ENCODE results near the gene CARNS1. TPM values are rescaled to one million over a fixed set of nuclear protein-coding genes. Genes with fewer than 3 reads are reported as not detected.
A peak's percentile ranks its signal among the peaks of the same experiment; 100 is the strongest.

CARNS1 gene
- polyA plus RNA-seq, 1 donor (not counting 4 experiments of a cell fraction or from before 2014, with no cell fraction given): not detected

DNA sequence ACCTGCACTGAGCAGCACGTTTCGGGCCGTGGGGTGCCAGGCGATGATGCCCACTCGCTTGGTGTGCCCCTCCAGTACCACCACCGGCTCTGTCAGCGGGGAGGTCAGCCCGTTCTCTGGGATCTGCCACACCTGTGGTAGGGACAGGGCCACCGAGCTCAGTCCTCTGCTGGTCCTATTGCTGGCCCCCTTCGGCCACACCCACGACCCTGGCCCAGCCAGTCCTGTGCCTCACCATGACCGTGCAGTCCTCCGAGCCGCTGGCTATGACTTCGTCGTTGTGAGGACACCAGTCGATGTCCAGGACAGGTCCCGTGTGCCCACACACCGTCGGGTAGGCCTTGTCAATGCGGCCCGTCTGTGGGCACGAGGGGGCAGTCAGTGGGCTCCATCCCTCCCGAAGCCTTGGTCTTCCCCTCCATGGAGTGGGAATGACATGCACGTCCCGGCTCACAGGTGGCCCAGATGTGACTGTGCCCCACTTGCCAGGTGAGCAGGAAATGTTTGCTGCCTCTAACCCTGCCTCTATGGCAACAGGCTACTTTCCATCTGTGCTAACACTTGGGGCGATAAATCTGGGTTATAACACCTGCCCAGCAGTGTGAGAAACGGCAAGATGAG, 26.4 kb downstream of the CARNS1 start:
- peaks cover 15% of the 10 kb centered on the region for H3K79me2 ChIP-seq (ENCODE audit: control insufficient read depth, insufficient read depth, low read length)
- no peaks in the 10 kb centered on the region for H3K9me3 ChIP-seq (ENCODE audit: control insufficient read depth, low read depth, low read length)
- H3K9ac ChIP-seq (ENCODE audit: control insufficient read depth, extremely low read depth, insufficient read depth, low read length): no peak overlapping the region
- peak overlapping the region; percentile 89 for H3K4me2 ChIP-seq (ENCODE audit: control insufficient read depth, extremely low read depth, insufficient read depth, low read depth, low read length)
- H2AFZ ChIP-seq (ENCODE audit: control insufficient read depth, low read length): no peak overlapping the region
- FAIRE-seq (no peak), DNase-seq (ENCODE audit: low read depth, low spot score) (no peak)
- no peak overlapping the region for H3K27ac ChIP-seq (ENCODE audit: control insufficient read depth, insufficient read depth, low read length)
- H3K9me1 ChIP-seq (ENCODE audit: control insufficient read depth, extremely low read depth, insufficient read depth, low read length): no peaks in the 10 kb centered on the region
- peaks cover 3% of the 10 kb centered on the region for H4K20me1 ChIP-seq (ENCODE audit: control insufficient read depth, extremely low read depth, insufficient read depth, low read length)
- no peak for TF ChIP-seq EZH2 (IDR thresholded peaks at IDR 0.05; ENCODE audit: low read length)
- no peak for TF ChIP-seq CTCF (optimal IDR thresholded peaks at IDR 0.05 in 1 of 3, IDR thresholded peaks at IDR 0.05 in 1 of 3, conservative IDR thresholded peaks at IDR 0.05 in 1 of 3; ENCODE audit: extremely low read depth in 1 of 3, insufficient read depth in 2 of 3, low read length in 3 of 3)
- no peak overlapping the region for H3K4me3 ChIP-seq (ENCODE audit: control insufficient read depth in 2 of 3, extremely low read depth in 1 of 3, insufficient read depth in 2 of 3, low read depth in 1 of 3, low read length in 3 of 3)
- dilution Hi-C loops (cut with MboI; ENCODE audit: extremely low pct_ligation_motif_present, low sequenced_read_pairs): no loop called here
- no peaks in the 10 kb centered on the region for H3K27me3 ChIP-seq (ENCODE audit: control insufficient read depth, extremely low read depth, insufficient read depth, low read length)
- H3K36me3 ChIP-seq (ENCODE audit: control insufficient read depth in 2 of 2, extremely low read depth in 1 of 2, insufficient read depth in 2 of 2, low read length in 2 of 2): peaks cover 0 to 12% of the 10 kb centered on the region in 2 experiments
- H3K4me1 ChIP-seq (ENCODE audit: control insufficient read depth, extremely low read depth, insufficient read depth, low read length): peaks cover 6% of the 10 kb centered on the region

GRCh38 chr11:67442504-67443404, 27.3 kb downstream of the CARNS1 start:
- Histone ChIP-seq H3K4me1 (ENCODE audit: control insufficient read depth, extremely low read depth, insufficient read depth, low read length) (peaks cover 6% of the 10 kb centered on the region), H2AFZ (ENCODE audit: control insufficient read depth, low read length) (no peak overlapping the region), H3K4me3 (ENCODE audit: control insufficient read depth in 2 of 3, extremely low read depth in 1 of 3, insufficient read depth in 2 of 3, low read depth in 1 of 3, low read length in 3 of 3) (peak overlapping the region; percentile 69 to 85 (median 73)), H3K27me3 (ENCODE audit: control insufficient read depth, extremely low read depth, insufficient read depth, low read length) (no peaks in the 10 kb centered on the region), H3K9ac (ENCODE audit: control insufficient read depth, extremely low read depth, insufficient read depth, low read length) (peak overlapping the region; percentile 83), H3K9me1 (ENCODE audit: control insufficient read depth, extremely low read depth, insufficient read depth, low read length) (no peaks in the 10 kb centered on the region), H3K9me3 (ENCODE audit: control insufficient read depth, low read depth, low read length) (no peaks in the 10 kb centered on the region), H3K79me2 (ENCODE audit: control insufficient read depth, insufficient read depth, low read length) (peaks cover 15% of the 10 kb centered on the region), H3K27ac (ENCODE audit: control insufficient read depth, insufficient read depth, low read length) (peak overlapping the region; percentile 50), H4K20me1 (ENCODE audit: control insufficient read depth, extremely low read depth, insufficient read depth, low read length) (peaks cover 3% of the 10 kb centered on the region), H3K4me2 (ENCODE audit: control insufficient read depth, extremely low read depth, insufficient read depth, low read depth, low read length) (peak overlapping the region; percentile 89), H3K36me3 (ENCODE audit: control insufficient read depth in 2 of 2, extremely low read depth in 1 of 2, insufficient read depth in 2 of 2, low read length in 2 of 2) (peaks cover 0 to 12% of the 10 kb centered on the region in 2 experiments)
- TF ChIP-seq EZH2 (IDR thresholded peaks at IDR 0.05; ENCODE audit: low read length) (no peak), CTCF (optimal IDR thresholded peaks at IDR 0.05 in 1 of 3, IDR thresholded peaks at IDR 0.05 in 1 of 3, conservative IDR thresholded peaks at IDR 0.05 in 1 of 3; ENCODE audit: extremely low read depth in 1 of 3, insufficient read depth in 2 of 3, low read length in 3 of 3) (no peak)
- dilution Hi-C loops (cut with MboI; ENCODE audit: extremely low pct_ligation_motif_present, low sequenced_read_pairs): no loop called here
- no peak for FAIRE-seq
- DNase-seq (ENCODE audit: low read depth, low spot score): no peak

Measured in keratinocyte (primary cell).